Smooth muscle cell (in vitro differentiated cells): ENCODE data around the gene GATB. TPM values are rescaled to one million over a fixed set of nuclear protein-coding genes. Genes with fewer than 3 reads are reported as not detected.

Experiments used
- DNase-seq: peaks from one replicate; lab custom pipeline; 2025; ENCODE audit not compliant: unreplicated experiment; lab: John Stamatoyannopoulos, UW
- H2AFZ ChIP-seq: fragments of 200-600 bp; sonication (generic); 2 replicates; pipeline ENCODE4 v1.6.0; 2016; ENCODE audit warnings: antibody characterized with exemption, low read depth, mild to moderate bottlenecking
- H3F3A ChIP-seq: fragments of 200-600 bp; sonication (generic); 2 replicates; pipeline ENCODE4 v1.6.0; 2017; ENCODE audit warnings: antibody characterized with exemption, low read depth
- H3K27ac ChIP-seq: fragments of 200-600 bp; sonication (generic); 2 replicates; pipeline ENCODE4 v1.5.1; 2016; ENCODE audit warnings: low read depth, mild to moderate bottlenecking
- H3K27me3 ChIP-seq: fragments of 200-600 bp; sonication (generic); 2 replicates; pipeline ENCODE4 v1.6.1; 2016; ENCODE audit warnings: low read depth, mild to moderate bottlenecking
- H3K36me3 ChIP-seq: fragments of 200-600 bp; sonication (generic); 2 replicates; pipeline ENCODE4 v1.5.1; 2016; ENCODE audit warnings: low read depth
- H3K4me1 ChIP-seq: fragments of 200-600 bp; sonication (generic); 2 replicates; pipeline ENCODE4 v1.5.1; 2016; ENCODE audit warnings: low read depth
- H3K4me2 ChIP-seq: fragments of 200-600 bp; sonication (generic); 2 replicates; pipeline ENCODE4 v1.6.0; 2016; ENCODE audit warnings: mild to moderate bottlenecking
- H3K4me3 ChIP-seq: fragments of 200-600 bp; sonication (generic); 2 replicates; pipeline ENCODE4 v1.5.1; 2016; ENCODE audit warnings: mild to moderate bottlenecking
- H3K79me2 ChIP-seq: fragments of 200-600 bp; sonication (generic); 2 replicates; pipeline ENCODE4 v1.6.0; 2016; ENCODE audit warnings: low read depth, mild to moderate bottlenecking
- H3K9ac ChIP-seq: fragments of 200-600 bp; sonication (generic); 2 replicates; pipeline ENCODE4 v1.6.0; 2016; ENCODE audit warnings: low read depth
- H3K9me3 ChIP-seq: fragments of 200-600 bp; sonication (generic); replicated peaks from 2 replicates; pipeline ENCODE4 v1.5.1; 2016; ENCODE audit warnings: low read depth
- H4K20me1 ChIP-seq: fragments of 200-600 bp; sonication (generic); 2 replicates; pipeline ENCODE4 v1.6.0; 2016; ENCODE audit warnings: low read depth
- CTCF ChIP-seq: fragments of 200-600 bp; sonication (generic); IDR thresholded peaks from 2 replicates; pipeline ENCODE4 v1.5.1; 2017; ENCODE audit warnings: borderline replicate concordance, mild to moderate bottlenecking, antibody characterized with exemption; ENCODE audit not compliant: insufficient read depth, poor library complexity, severe bottlenecking
- WGBS: methylation state at CpG from one replicate; pipeline ENCODE4 v1.1.7; 2016; ENCODE audit warnings: low lambda C conversion rate; 5-methylcytosine and 5-hydroxymethylcytosine counted together
- polyA plus RNA-seq: library from polyadenylated mRNA; unstranded; fragments of >200 nt; fragmentation: Nextera tagmentation; extraction: Ambion mirVana; gene quantifications from 2 replicates; pipeline ENCODE4 v1.2.1, GENCODE V29; 2016
- total RNA-seq: library from RNA; depleted of rRNA; stranded (reverse); fragments of >200 nt; gene quantifications from 2 replicates; pipeline ENCODE4 v1.2.3, GENCODE V29; 2014

Gene GATB
- total and polyA plus RNA-seq, 2 experiments from 2014 or later = 15.7 to 17.6 TPM

- H3K36me3 ChIP-seq = no peaks in the 10 kb centered on the region
- no peak overlapping the region for H2AFZ ChIP-seq
- no peak for DNase-seq
- H3K27ac ChIP-seq = no peak overlapping the region
- H3F3A ChIP-seq = no peaks in the 10 kb centered on the region
- 97% methylated on average over 2 of the region's 2 CpGs for WGBS
- H3K4me1 ChIP-seq = peaks cover 6% of the 10 kb centered on the region
- no peak for TF ChIP-seq CTCF
- H3K27me3 ChIP-seq = no peaks in the 10 kb centered on the region
- H3K4me3 ChIP-seq = no peak overlapping the region
- no peaks in the 10 kb centered on the region for H4K20me1 ChIP-seq
- H3K9me3 ChIP-seq = no peaks in the 10 kb centered on the region
- H3K4me2 ChIP-seq = no peak overlapping the region
- no peak overlapping the region for H3K9ac ChIP-seq
- no peaks in the 10 kb centered on the region for H3K79me2 ChIP-seq
Observed at GRCh38 chr4:151786158-151786495, 25.3 kb upstream of the GATB start.

DNA sequence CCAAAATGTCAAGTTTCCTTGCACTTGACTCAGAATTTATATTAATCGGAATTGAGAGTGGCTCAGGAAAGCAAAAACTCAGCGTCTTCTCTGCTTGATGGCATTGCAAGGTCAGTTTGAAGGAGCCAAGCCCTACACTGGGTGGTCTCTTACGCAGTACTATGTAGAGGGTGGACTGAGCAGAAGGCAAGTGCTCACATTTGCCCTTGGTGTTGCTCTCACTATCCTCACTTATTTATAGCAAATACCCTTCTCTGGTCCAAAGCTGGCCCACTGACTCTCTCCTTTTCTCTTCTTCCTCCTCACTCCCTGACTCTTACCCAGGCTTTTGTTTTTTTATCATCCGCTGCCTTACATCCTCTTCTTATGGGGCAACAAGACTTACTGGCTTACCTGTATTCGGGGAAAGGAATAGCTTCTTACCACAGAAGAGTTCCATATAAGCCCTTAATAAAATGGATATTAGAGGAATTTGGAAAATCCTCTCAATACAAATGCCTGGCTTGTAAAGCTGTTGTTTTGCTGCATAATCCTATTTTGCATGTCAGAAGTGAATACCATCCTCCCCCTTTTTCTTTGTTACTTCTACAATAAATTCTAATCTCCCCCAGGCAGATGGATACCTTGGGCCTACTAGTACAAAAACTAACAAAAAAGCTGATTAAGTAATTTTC lies 24.8 kb upstream of the GATB start:
- no peak for DNase-seq
- no peak for TF ChIP-seq CTCF
- H3K4me3 ChIP-seq = no peak overlapping the region
- WGBS = 94% methylated on average over 5 of the region's 5 CpGs
- no peaks in the 10 kb centered on the region for H3F3A ChIP-seq
- H4K20me1 ChIP-seq = no peaks in the 10 kb centered on the region
- no peak overlapping the region for H3K9ac ChIP-seq
- H3K79me2 ChIP-seq = no peaks in the 10 kb centered on the region
- H3K4me2 ChIP-seq = no peak overlapping the region
- peaks cover 6% of the 10 kb centered on the region for H3K4me1 ChIP-seq
- no peak overlapping the region for H2AFZ ChIP-seq
- no peak overlapping the region for H3K27ac ChIP-seq
- no peaks in the 10 kb centered on the region for H3K36me3 ChIP-seq
- no peaks in the 10 kb centered on the region for H3K9me3 ChIP-seq
- H3K27me3 ChIP-seq = no peaks in the 10 kb centered on the region

- H3K4me1 ChIP-seq = peaks cover 6% of the 10 kb centered on the region
- H3K9ac ChIP-seq = no peak overlapping the region
- DNase-seq = no peak
- H2AFZ ChIP-seq = no peak overlapping the region
- H3F3A ChIP-seq = no peaks in the 10 kb centered on the region
- H3K79me2 ChIP-seq = no peaks in the 10 kb centered on the region
- H3K9me3 ChIP-seq = no peaks in the 10 kb centered on the region
- no peak overlapping the region for H3K27ac ChIP-seq
- no peak overlapping the region for H3K4me2 ChIP-seq
- no peaks in the 10 kb centered on the region for H4K20me1 ChIP-seq
- no peak for TF ChIP-seq CTCF
- 80% methylated on average over 5 of the region's 5 CpGs for WGBS
- no peak overlapping the region for H3K4me3 ChIP-seq
- H3K36me3 ChIP-seq = no peaks in the 10 kb centered on the region
- H3K27me3 ChIP-seq = no peaks in the 10 kb centered on the region
Observed at GRCh38 chr4:151784706-151785105, 23.9 kb upstream of the GATB start.

DNA sequence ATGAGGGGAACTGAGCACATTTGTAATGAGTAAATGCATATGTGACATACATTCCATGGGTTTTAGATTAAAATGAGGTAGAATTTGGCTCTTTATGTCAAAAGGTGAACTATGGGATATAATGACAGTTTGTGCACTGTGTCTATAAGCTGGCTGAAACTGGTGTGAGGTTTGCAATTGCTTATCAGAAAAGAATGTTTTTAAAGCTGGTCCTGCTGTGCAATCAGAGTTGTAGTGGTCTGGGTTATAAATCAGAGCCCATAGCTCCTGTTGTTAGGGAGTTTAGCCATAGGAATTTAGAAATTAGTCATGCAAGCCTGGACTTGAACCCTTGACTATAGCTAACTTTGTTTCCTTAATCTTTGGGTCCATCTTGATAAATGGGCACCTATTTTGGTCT lies 23.1 kb upstream of the GATB start:
- no peak overlapping the region for H3K4me3 ChIP-seq
- no peak overlapping the region for H3K9ac ChIP-seq
- H3F3A ChIP-seq = no peaks in the 10 kb centered on the region
- no peaks in the 10 kb centered on the region for H3K9me3 ChIP-seq
- TF ChIP-seq CTCF = no peak
- H3K27me3 ChIP-seq = no peaks in the 10 kb centered on the region
- H2AFZ ChIP-seq = no peak overlapping the region
- H3K79me2 ChIP-seq = no peaks in the 10 kb centered on the region
- no peak for DNase-seq
- H3K36me3 ChIP-seq = no peaks in the 10 kb centered on the region
- peaks cover 6% of the 10 kb centered on the region for H3K4me1 ChIP-seq
- no peak overlapping the region for H3K4me2 ChIP-seq
- H3K27ac ChIP-seq = no peak overlapping the region
- H4K20me1 ChIP-seq = no peaks in the 10 kb centered on the region
